ENCODE measurements around the gene S1PR3. TPM values are rescaled to one million over a fixed set of nuclear protein-coding genes. Genes with fewer than 3 reads are reported as not detected.

S1PR3 gene
- total RNA-seq, 1 experiment from 2014 or later: 23.3 TPM

DNA sequence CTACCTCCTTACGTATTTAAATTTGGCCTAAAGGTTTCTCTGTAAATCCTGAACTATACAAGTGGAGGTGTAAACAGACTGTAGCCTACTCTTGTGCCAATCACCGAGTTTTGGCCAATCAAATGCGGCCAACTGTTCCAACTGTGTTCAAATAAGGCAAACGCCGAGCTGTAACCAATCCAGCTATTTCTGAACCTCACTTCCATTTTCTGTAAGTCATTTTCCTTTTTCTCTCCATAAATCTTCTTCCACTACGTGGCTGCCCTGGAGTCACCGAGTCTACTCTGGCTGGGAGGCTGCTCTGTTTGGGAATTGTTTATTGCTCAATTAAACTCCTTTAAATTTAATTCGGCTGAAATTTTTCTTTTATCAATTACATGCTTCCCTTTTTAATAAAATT lies 58.4 kb downstream of the S1PR3 start:
- H2AFZ ChIP-seq: no peak overlapping the region
- H3K27me3 ChIP-seq (ENCODE audit: insufficient read depth, low read depth): no peaks in the 10 kb centered on the region
- POLR2A ChIA-PET (ENCODE audit: unreplicated experiment): no interaction called here
- H3K4me1 ChIP-seq (replicated peaks; ENCODE audit: insufficient read depth): no peaks in the 10 kb centered on the region
- intact Hi-C loops (cut with micrococcal nuclease; ENCODE audit: unreplicated experiment): no loop called here
- no peaks in the 10 kb centered on the region for H3K36me3 ChIP-seq (ENCODE audit: low read depth)
- CTCF ChIA-PET: no interaction called here
- no peak for DNase-seq
- H3K4me3 ChIP-seq: no peak overlapping the region
- no peaks in the 10 kb centered on the region for H3F3A ChIP-seq (ENCODE audit: insufficient read depth, low read depth)
- no peak overlapping the region for H3K27ac ChIP-seq
- H3K79me2 ChIP-seq (ENCODE audit: low read depth): no peaks in the 10 kb centered on the region
- no peak overlapping the region for H3K4me2 ChIP-seq
- H4K20me1 ChIP-seq (ENCODE audit: insufficient read depth): no peaks in the 10 kb centered on the region
- TF ChIP-seq CTCF (conservative IDR thresholded peaks at IDR 0.05) (no peak), EZH2 (IDR thresholded peaks at IDR 0.05; ENCODE audit: low read depth) (no peak)
- H3K9me2 ChIP-seq (ENCODE audit: insufficient read depth): no peaks in the 10 kb centered on the region
- no TSS peak for BruUV-seq (replicated peaks)
- no peaks in the 10 kb centered on the region for H3K9me3 ChIP-seq (ENCODE audit: insufficient read depth, low read depth)

GRCh38 chr9:89051421-89052025 lies 60.3 kb downstream of the S1PR3 start:
- H3K27me3 ChIP-seq (ENCODE audit: insufficient read depth, low read depth): no peaks in the 10 kb centered on the region
- H3K79me2 ChIP-seq (ENCODE audit: low read depth): no peaks in the 10 kb centered on the region
- H3K9me3 ChIP-seq (ENCODE audit: insufficient read depth, low read depth): no peaks in the 10 kb centered on the region
- CTCF ChIA-PET: no interaction called here
- H4K20me1 ChIP-seq (ENCODE audit: insufficient read depth): no peaks in the 10 kb centered on the region
- H2AFZ ChIP-seq: no peak overlapping the region
- intact Hi-C loops (cut with micrococcal nuclease; ENCODE audit: unreplicated experiment): no loop called here
- TF ChIP-seq EZH2 (IDR thresholded peaks at IDR 0.05; ENCODE audit: low read depth): no peak
- no peak for TF ChIP-seq CTCF (conservative IDR thresholded peaks at IDR 0.05)
- DNase-seq: no peak
- POLR2A ChIA-PET (ENCODE audit: unreplicated experiment): no interaction called here
- H3K4me1 ChIP-seq (replicated peaks; ENCODE audit: insufficient read depth): no peaks in the 10 kb centered on the region
- BruUV-seq (replicated peaks): no TSS peak
- H3K27ac ChIP-seq: no peak overlapping the region
- no peak overlapping the region for H3K4me2 ChIP-seq
- no peaks in the 10 kb centered on the region for H3F3A ChIP-seq (ENCODE audit: insufficient read depth, low read depth)
- H3K36me3 ChIP-seq (ENCODE audit: low read depth): no peaks in the 10 kb centered on the region
- no peak overlapping the region for H3K4me3 ChIP-seq
- H3K9me2 ChIP-seq (ENCODE audit: insufficient read depth): no peaks in the 10 kb centered on the region

GRCh38 chr9:89052470-89053097 lies 61.3 kb downstream of the S1PR3 start:
- ChIA-PET POLR2A (ENCODE audit: unreplicated experiment) (no interaction called here), CTCF (no interaction called here)
- intact Hi-C loops (cut with micrococcal nuclease; ENCODE audit: unreplicated experiment): no loop called here
- BruUV-seq (replicated peaks): no TSS peak
- H3K9me3 ChIP-seq (ENCODE audit: insufficient read depth, low read depth): no peaks in the 10 kb centered on the region
- H3K27me3 ChIP-seq (ENCODE audit: insufficient read depth, low read depth): no peaks in the 10 kb centered on the region
- TF ChIP-seq EZH2 (IDR thresholded peaks at IDR 0.05; ENCODE audit: low read depth) (no peak), CTCF (conservative IDR thresholded peaks at IDR 0.05) (no peak)
- no peak for DNase-seq
- H3K27ac ChIP-seq: no peak overlapping the region
- no peak overlapping the region for H3K4me2 ChIP-seq
- H4K20me1 ChIP-seq (ENCODE audit: insufficient read depth): no peaks in the 10 kb centered on the region
- H2AFZ ChIP-seq: no peak overlapping the region
- no peaks in the 10 kb centered on the region for H3K36me3 ChIP-seq (ENCODE audit: low read depth)
- no peaks in the 10 kb centered on the region for H3F3A ChIP-seq (ENCODE audit: insufficient read depth, low read depth)
- no peaks in the 10 kb centered on the region for H3K4me1 ChIP-seq (replicated peaks; ENCODE audit: insufficient read depth)
- H3K4me3 ChIP-seq: no peak overlapping the region
- no peaks in the 10 kb centered on the region for H3K9me2 ChIP-seq (ENCODE audit: insufficient read depth)
- H3K79me2 ChIP-seq (ENCODE audit: low read depth): no peaks in the 10 kb centered on the region

Data from PC-9 (cell line).